ENCODE results near the gene AGK.

Gene AGK

DNA sequence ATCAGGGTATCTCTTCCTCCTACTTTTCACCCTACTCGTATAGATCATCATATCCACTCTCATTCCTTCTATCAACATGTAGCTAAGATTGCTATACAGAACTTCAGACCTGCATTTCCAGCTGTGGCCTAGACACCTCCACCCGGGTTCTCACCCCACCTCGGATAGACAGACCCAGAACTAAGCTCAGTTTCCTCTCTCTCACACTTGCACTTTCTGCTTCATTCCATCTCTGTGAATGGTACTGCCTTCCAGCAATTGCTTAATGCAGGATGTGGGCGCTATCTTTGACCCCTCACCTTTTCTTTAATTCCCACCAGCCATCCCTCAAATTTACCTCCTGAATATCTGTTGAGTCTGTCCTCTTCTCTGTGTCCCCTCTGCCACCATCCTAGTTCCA, 35.7 kb downstream of the AGK start:
- Histone ChIP-seq H3K4me3 (no peak overlapping the region), H3K27ac (no peak overlapping the region), H3K36me3 (ENCODE audit: insufficient read depth, low read length) (peaks cover 9% of the 10 kb centered on the region), H3K9me3 (ENCODE audit: low read depth, low read length) (no peaks in the 10 kb centered on the region), H3K9ac (ENCODE audit: insufficient read length) (no peak overlapping the region)
- no peak for DNase-seq (ENCODE audit: low read depth, low spot score)
- TF ChIP-seq EZH2 (IDR thresholded peaks at IDR 0.05): no peak
- TF ChIP-seq FOXP2 (optimal IDR thresholded peaks at IDR 0.05; ENCODE audit: control extremely low read depth, extremely low read length, insufficient read depth): no peak

- H3K27ac ChIP-seq: no peak overlapping the region
- no peak overlapping the region for H3K9ac ChIP-seq (ENCODE audit: insufficient read length)
- H3K9me3 ChIP-seq (ENCODE audit: low read depth, low read length): no peaks in the 10 kb centered on the region
- no peak for DNase-seq (ENCODE audit: low read depth, low spot score)
- H3K4me3 ChIP-seq: no peak overlapping the region
- peaks cover 9% of the 10 kb centered on the region for H3K36me3 ChIP-seq (ENCODE audit: insufficient read depth, low read length)
- TF ChIP-seq EZH2 (IDR thresholded peaks at IDR 0.05) (no peak), FOXP2 (optimal IDR thresholded peaks at IDR 0.05; ENCODE audit: control extremely low read depth, extremely low read length, insufficient read depth) (no peak), POLR2AphosphoS5 (IDR thresholded peaks at IDR 0.05; ENCODE audit: borderline replicate concordance, low read depth, low read length) (no peak)
These were observed 36.1 kb downstream of the AGK start for GRCh38 chr7:141587304-141587703.

GRCh38 chr7:141588912-141589311, 37.7 kb downstream of the AGK start:
- no peaks in the 10 kb centered on the region for H3K9me3 ChIP-seq (ENCODE audit: low read depth, low read length)
- H3K27ac ChIP-seq: no peak overlapping the region
- no peak for TF ChIP-seq EZH2 (IDR thresholded peaks at IDR 0.05)
- H3K9ac ChIP-seq (ENCODE audit: insufficient read length): no peak overlapping the region
- DNase-seq (ENCODE audit: low read depth, low spot score): no peak
- H3K36me3 ChIP-seq (ENCODE audit: insufficient read depth, low read length): peaks cover 12% of the 10 kb centered on the region
- no peak overlapping the region for H3K4me3 ChIP-seq

- H3K36me3 ChIP-seq (ENCODE audit: insufficient read depth, low read length): peaks cover 13% of the 10 kb centered on the region
- DNase-seq (ENCODE audit: low read depth, low spot score): no peak
- H3K27ac ChIP-seq: no peak overlapping the region
These were observed 38.9 kb downstream of the AGK start for GRCh38 chr7:141590071-141590470.

GRCh38 chr7:141590666-141591065, 39.5 kb downstream of the AGK start:
- no peaks in the 10 kb centered on the region for H3K9me3 ChIP-seq (ENCODE audit: low read depth, low read length)
- TF ChIP-seq EZH2 (IDR thresholded peaks at IDR 0.05) (no peak), POLR2AphosphoS5 (IDR thresholded peaks at IDR 0.05; ENCODE audit: borderline replicate concordance, low read depth, low read length) (no peak), FOXP2 (optimal IDR thresholded peaks at IDR 0.05; ENCODE audit: control extremely low read depth, extremely low read length, insufficient read depth) (no peak)
- peaks cover 19% of the 10 kb centered on the region for H3K36me3 ChIP-seq (ENCODE audit: insufficient read depth, low read length)
- no peak overlapping the region for H3K9ac ChIP-seq (ENCODE audit: insufficient read length)
- no peak for DNase-seq (ENCODE audit: low read depth, low spot score)
- no peak overlapping the region for H3K27ac ChIP-seq
- H3K4me3 ChIP-seq: no peak overlapping the region

More at GRCh38 chr7:141590071-141590470, 38.9 kb downstream of the AGK start:
- Histone ChIP-seq H3K9me3 (ENCODE audit: low read depth, low read length) (no peaks in the 10 kb centered on the region), H3K9ac (ENCODE audit: insufficient read length) (no peak overlapping the region), H3K4me3 (no peak overlapping the region)
- TF ChIP-seq POLR2AphosphoS5 (IDR thresholded peaks at IDR 0.05; ENCODE audit: borderline replicate concordance, low read depth, low read length): no peak
- no peak for TF ChIP-seq FOXP2 (optimal IDR thresholded peaks at IDR 0.05; ENCODE audit: control extremely low read depth, extremely low read length, insufficient read depth)
- no peak for TF ChIP-seq EZH2 (IDR thresholded peaks at IDR 0.05)

DNA sequence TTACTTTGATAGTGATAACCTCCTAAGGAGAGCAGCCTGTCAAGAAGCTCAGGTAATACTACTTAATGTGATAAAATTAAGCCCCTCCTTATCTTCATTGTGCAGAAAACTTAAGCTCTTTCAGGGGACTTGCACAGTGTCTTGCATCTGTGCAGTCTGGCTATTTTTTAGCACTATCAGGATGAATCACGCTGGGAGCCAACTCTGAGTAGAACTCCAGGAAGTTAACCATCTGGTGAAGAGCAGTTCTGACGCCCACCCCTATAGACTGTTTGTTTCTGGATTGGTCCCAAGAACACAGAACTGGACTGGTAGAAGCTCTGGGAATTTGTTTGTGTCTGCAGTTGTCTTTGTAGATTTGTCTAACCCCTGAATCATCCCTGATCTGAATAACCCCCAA, 41.9 kb downstream of the AGK start:
- H3K9ac ChIP-seq (ENCODE audit: insufficient read length): no peak overlapping the region
- TF ChIP-seq POLR2AphosphoS5 (IDR thresholded peaks at IDR 0.05; ENCODE audit: borderline replicate concordance, low read depth, low read length) (no peak), FOXP2 (optimal IDR thresholded peaks at IDR 0.05; ENCODE audit: control extremely low read depth, extremely low read length, insufficient read depth) (no peak), EZH2 (IDR thresholded peaks at IDR 0.05) (no peak)
- H3K4me3 ChIP-seq: no peak overlapping the region
- no peak for DNase-seq (ENCODE audit: low read depth, low spot score)
- peaks cover 25% of the 10 kb centered on the region for H3K36me3 ChIP-seq (ENCODE audit: insufficient read depth, low read length)
- H3K9me3 ChIP-seq (ENCODE audit: low read depth, low read length): no peaks in the 10 kb centered on the region
- no peak overlapping the region for H3K27ac ChIP-seq

GRCh38 chr7:141597966-141598365, 46.8 kb downstream of the AGK start:
- Histone ChIP-seq H3K9ac (ENCODE audit: insufficient read length) (no peak overlapping the region), H3K36me3 (ENCODE audit: insufficient read depth, low read length) (peaks cover 43% of the 10 kb centered on the region), H3K9me3 (ENCODE audit: low read depth, low read length) (no peaks in the 10 kb centered on the region), H3K4me3 (no peak overlapping the region), H3K27ac (no peak overlapping the region)
- TF ChIP-seq POLR2AphosphoS5 (IDR thresholded peaks at IDR 0.05; ENCODE audit: borderline replicate concordance, low read depth, low read length): no peak
- no peak for TF ChIP-seq FOXP2 (optimal IDR thresholded peaks at IDR 0.05; ENCODE audit: control extremely low read depth, extremely low read length, insufficient read depth)
- TF ChIP-seq EZH2 (IDR thresholded peaks at IDR 0.05): no peak
- DNase-seq (ENCODE audit: low read depth, low spot score): no peak

DNA sequence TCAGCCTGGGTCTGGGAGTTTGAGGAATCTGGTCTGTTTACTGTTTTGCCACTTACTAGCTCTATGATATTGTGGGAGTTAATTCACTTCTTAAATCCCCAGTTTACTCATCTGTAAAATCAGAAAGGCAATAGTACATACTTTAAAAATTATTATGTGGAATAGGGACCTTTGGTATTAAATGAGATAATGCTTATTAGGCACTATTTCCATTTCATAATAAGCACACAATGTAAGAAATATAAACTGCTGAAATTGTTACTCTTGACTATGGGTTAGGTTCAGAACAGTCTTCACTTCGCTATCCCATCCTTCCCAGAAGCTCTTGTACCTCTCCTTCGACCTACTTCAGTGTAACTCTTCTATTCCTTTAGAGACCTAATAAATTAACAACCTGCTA, 47.2 kb downstream of the AGK start:
- Histone ChIP-seq H3K36me3 (ENCODE audit: insufficient read depth, low read length) (peaks cover 40% of the 10 kb centered on the region), H3K27ac (no peak overlapping the region), H3K9ac (ENCODE audit: insufficient read length) (no peak overlapping the region), H3K4me3 (no peak overlapping the region), H3K9me3 (ENCODE audit: low read depth, low read length) (no peaks in the 10 kb centered on the region)
- TF ChIP-seq EZH2 (IDR thresholded peaks at IDR 0.05): no peak
- TF ChIP-seq POLR2AphosphoS5 (IDR thresholded peaks at IDR 0.05; ENCODE audit: borderline replicate concordance, low read depth, low read length): no peak
- no peak for TF ChIP-seq FOXP2 (optimal IDR thresholded peaks at IDR 0.05; ENCODE audit: control extremely low read depth, extremely low read length, insufficient read depth)
- DNase-seq (ENCODE audit: low read depth, low spot score): no peak

GRCh38 chr7:141600168-141601006, 49.2 kb downstream of the AGK start:
- Histone ChIP-seq H3K9ac (ENCODE audit: insufficient read length) (no peak overlapping the region), H3K36me3 (ENCODE audit: insufficient read depth, low read length) (peaks cover 37% of the 10 kb centered on the region), H3K9me3 (ENCODE audit: low read depth, low read length) (no peaks in the 10 kb centered on the region), H3K27ac (no peak overlapping the region), H3K4me3 (no peak overlapping the region)
- DNase-seq (ENCODE audit: low read depth, low spot score): no peak
- TF ChIP-seq POLR2AphosphoS5 (IDR thresholded peaks at IDR 0.05; ENCODE audit: borderline replicate concordance, low read depth, low read length) (no peak), EZH2 (IDR thresholded peaks at IDR 0.05) (no peak), FOXP2 (optimal IDR thresholded peaks at IDR 0.05; ENCODE audit: control extremely low read depth, extremely low read length, insufficient read depth) (no peak)

All from SK-N-MC (cell line).